PC-9 (cell line): ENCODE results near the gene NDUFA12. TPM values are rescaled to one million over a fixed set of nuclear protein-coding genes. Genes with fewer than 3 reads are reported as not detected.

Experiments used
- BruUV-seq: library from RNA; stranded (reverse); fragments of 400-500 nt; replicated peaks from 2 replicates; lab custom pipeline; 2021; lab: Mats Ljungman, UMichigan
- CTCF ChIA-PET: fragments of 300-600 bp; sonication (Branson Sonifier 250); formaldehyde crosslinking; loops from one replicate; lab custom pipeline; 2022; ENCODE audit warnings: antibody characterized with exemption; lab: Charles Lee
- POLR2A ChIA-PET: fragments of 300-600 bp; sonication (Branson Sonifier 250); formaldehyde crosslinking; loops from one replicate; lab custom pipeline; 2022; ENCODE audit warnings: antibody characterized with exemption; ENCODE audit not compliant: unreplicated experiment; lab: Charles Lee
- DNase-seq, 2 experiments: peaks; one replicate each; pipeline versions ENCODE4 v3.0.0 to v3.0.0-alpha.2; 2015 to 2022; ENCODE audit warnings: mixed read lengths in 1 of 2
- H2AFZ ChIP-seq: fragments of 200-600 bp; sonication (generic); 2 replicates; pipeline ENCODE4 v1.8.1; 2017; ENCODE audit warnings: antibody characterized with exemption
- H3F3A ChIP-seq: fragments of 200-600 bp; sonication (generic); 2 replicates; pipeline ENCODE4 v1.8.1; 2017; ENCODE audit warnings: antibody characterized with exemption, mild to moderate bottlenecking, low read depth; ENCODE audit not compliant: insufficient read depth
- H3K27ac ChIP-seq: fragments of 200-600 bp; sonication (generic); 2 replicates; pipeline ENCODE4 v1.6.1; 2016; ENCODE audit warnings: mixed run types
- H3K27me3 ChIP-seq: fragments of 200-600 bp; sonication (generic); 2 replicates; pipeline ENCODE4 v1.6.1; 2016; ENCODE audit warnings: low read depth, mixed run types; ENCODE audit not compliant: insufficient read depth
- H3K36me3 ChIP-seq: fragments of 200-600 bp; sonication (generic); 2 replicates; pipeline ENCODE4 v1.6.1; 2016; ENCODE audit warnings: low read depth, mixed run types
- H3K4me1 ChIP-seq: fragments of 200-600 bp; sonication (generic); replicated peaks from 2 replicates; pipeline ENCODE4 v1.6.1; 2016; ENCODE audit warnings: mixed run types; ENCODE audit not compliant: insufficient read depth
- H3K4me2 ChIP-seq: fragments of 200-600 bp; sonication (generic); 2 replicates; pipeline ENCODE4 v1.6.1; 2017; ENCODE audit warnings: mixed run types
- H3K4me3 ChIP-seq: fragments of 200-600 bp; sonication (generic); 2 replicates; pipeline ENCODE4 v1.6.1; 2016; ENCODE audit warnings: mixed run types
- H3K79me2 ChIP-seq: fragments of 200-600 bp; sonication (generic); 2 replicates; pipeline ENCODE4 v1.6.1; 2017; ENCODE audit warnings: low read depth, mixed run types
- H3K9me2 ChIP-seq: fragments of 200-600 bp; sonication (generic); 2 replicates; pipeline ENCODE4 v1.8.1; 2017; ENCODE audit warnings: mild to moderate bottlenecking; ENCODE audit not compliant: insufficient read depth
- H3K9me3 ChIP-seq: fragments of 200-600 bp; sonication (generic); 2 replicates; pipeline ENCODE4 v1.8.1; 2016; ENCODE audit warnings: low read depth; ENCODE audit not compliant: insufficient read depth
- H4K20me1 ChIP-seq: fragments of 200-600 bp; sonication (generic); 2 replicates; pipeline ENCODE4 v1.8.1; 2017; ENCODE audit not compliant: insufficient read depth
- CTCF ChIP-seq: fragments of 200-600 bp; sonication (generic); conservative IDR thresholded peaks from 2 replicates; pipeline ENCODE4 v1.6.1; 2017; ENCODE audit warnings: mixed run types, antibody characterized with exemption, mild to moderate bottlenecking, moderate library complexity
- EZH2 ChIP-seq: fragments of 200-600 bp; sonication (generic); IDR thresholded peaks from 2 replicates; pipeline ENCODE4 v1.8.0; 2017; ENCODE audit warnings: antibody characterized with exemption, low read depth
- intact Hi-C: fragments of 100-400 bp; cut with micrococcal nuclease; formaldehyde crosslinking; loops from one replicate; pipeline ENCODE4 v1.10.0; 2022; ENCODE audit not compliant: unreplicated experiment
- total RNA-seq: library from RNA; stranded (reverse); gene quantifications from 2 replicates; pipeline ENCODE4 v1.2.3, GENCODE V29; 2021

NDUFA12 gene
- total RNA-seq, 1 experiment from 2014 or later: 108 TPM

GRCh38 chr12:94957006-94957405, 46.5 kb downstream of the NDUFA12 start:
- no peak overlapping the region for H3K4me3 ChIP-seq
- H3K79me2 ChIP-seq: no peaks in the 10 kb centered on the region
- H3K9me2 ChIP-seq: no peaks in the 10 kb centered on the region
- peaks cover 15% of the 10 kb centered on the region for H3K4me1 ChIP-seq
- TF ChIP-seq CTCF (no peak), EZH2 (no peak)
- no peaks in the 10 kb centered on the region for H3K36me3 ChIP-seq
- no peaks in the 10 kb centered on the region for H3K9me3 ChIP-seq
- DNase-seq: no peak
- H3K4me2 ChIP-seq: no peak overlapping the region
- no peak overlapping the region for H3K27ac ChIP-seq
- intact Hi-C loops: no loop called here
- POLR2A ChIA-PET: no interaction called here
- no peaks in the 10 kb centered on the region for H4K20me1 ChIP-seq
- H3K27me3 ChIP-seq: no peaks in the 10 kb centered on the region
- BruUV-seq: no TSS peak
- no peak overlapping the region for H2AFZ ChIP-seq
- CTCF ChIA-PET: no interaction called here
- peaks cover 6% of the 10 kb centered on the region; the same call in 1 of the 2 replicates for H3F3A ChIP-seq

- intact Hi-C loops: no loop called here
- ChIA-PET CTCF (no interaction called here), POLR2A (interaction anchor here (0.6 kb wide), 1 partner anchor 458 kb away, joined by 3 read pairs; no protein-coding TSS in a partner anchor)
- H3K4me1 ChIP-seq: peaks cover 15% of the 10 kb centered on the region
- H3K79me2 ChIP-seq: no peaks in the 10 kb centered on the region
- peaks cover 6% of the 10 kb centered on the region; the same call in 1 of the 2 replicates for H3F3A ChIP-seq
- H3K4me3 ChIP-seq: no peak overlapping the region
- no peak for DNase-seq
- TF ChIP-seq EZH2 (no peak), CTCF (no peak)
- BruUV-seq: no TSS peak
- no peak overlapping the region for H3K27ac ChIP-seq
- H3K9me2 ChIP-seq: no peaks in the 10 kb centered on the region
- no peak overlapping the region for H2AFZ ChIP-seq
- H4K20me1 ChIP-seq: no peaks in the 10 kb centered on the region
- no peak overlapping the region for H3K4me2 ChIP-seq
- no peaks in the 10 kb centered on the region for H3K9me3 ChIP-seq
- no peaks in the 10 kb centered on the region for H3K27me3 ChIP-seq
- no peaks in the 10 kb centered on the region for H3K36me3 ChIP-seq
Observed at GRCh38 chr12:94954948-94955592, 48.4 kb downstream of the NDUFA12 start.

GRCh38 chr12:94954029-94954685, 49.3 kb downstream of the NDUFA12 start:
- Histone ChIP-seq H3K79me2 (no peaks in the 10 kb centered on the region), H3F3A (peaks cover 6% of the 10 kb centered on the region; the same call in 1 of the 2 replicates), H3K4me1 (peaks cover 15% of the 10 kb centered on the region), H3K4me2 (no peak overlapping the region; the same call in 1 of the 2 replicates), H3K27me3 (no peaks in the 10 kb centered on the region), H3K27ac (no peak overlapping the region), H3K9me3 (no peaks in the 10 kb centered on the region), H3K36me3 (no peaks in the 10 kb centered on the region), H2AFZ (no peak overlapping the region), H4K20me1 (no peaks in the 10 kb centered on the region), H3K4me3 (no peak overlapping the region), H3K9me2 (no peaks in the 10 kb centered on the region)
- intact Hi-C loops: no loop called here
- peak; percentile 28 to 85 for DNase-seq
- CTCF ChIA-PET: no interaction called here
- POLR2A ChIA-PET: interaction anchor here (0.6 kb wide), 1 partner anchor 459 kb away, joined by 3 read pairs; no protein-coding TSS in a partner anchor
- TF ChIP-seq CTCF: no peak
- TF ChIP-seq EZH2: no peak
- BruUV-seq: no TSS peak
